ENCODE results near the gene ZNF74.

Gene ZNF74

DNA sequence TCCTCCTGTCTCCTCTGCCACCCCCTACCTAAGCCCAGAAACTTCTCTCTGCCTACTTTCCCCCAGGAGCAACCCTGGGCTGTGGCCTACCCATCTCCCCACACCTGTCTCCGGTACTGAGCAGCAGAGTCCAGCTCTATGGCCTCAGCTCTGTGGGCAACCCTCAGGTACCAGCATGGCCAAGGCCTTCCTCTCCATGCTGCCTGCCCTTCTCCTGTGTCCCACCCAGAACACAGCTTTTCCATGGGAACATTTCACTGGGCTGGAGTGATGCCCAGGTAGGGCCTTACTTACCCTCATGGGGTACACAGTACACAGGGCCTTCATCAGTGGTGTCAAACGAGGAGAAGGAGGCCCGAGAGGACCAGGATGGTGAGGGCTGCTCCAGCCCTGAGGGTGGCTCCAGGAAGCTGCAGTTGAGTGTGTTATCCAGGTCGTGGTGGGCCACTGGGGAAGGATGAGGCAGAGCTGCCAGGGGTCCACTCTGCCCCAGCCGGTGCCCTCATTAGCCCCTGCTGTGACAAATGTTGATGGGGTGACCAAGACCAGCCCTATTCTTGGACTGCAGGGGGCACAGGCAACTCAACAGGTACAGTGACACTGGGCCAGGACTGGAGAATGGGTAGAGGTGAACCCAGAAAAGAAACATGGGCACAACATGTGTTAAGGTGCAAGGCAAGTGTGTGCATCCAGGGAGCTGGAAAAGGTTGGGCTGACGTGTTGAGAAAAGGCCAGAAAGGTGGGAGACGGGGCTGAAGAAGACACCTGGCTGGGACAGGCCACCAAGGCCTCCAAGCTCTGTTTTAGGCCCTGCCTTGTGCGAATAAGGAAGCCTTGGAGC, 33.4 kb downstream of the ZNF74 start:
- Histone ChIP-seq H3K36me3 (ENCODE audit: insufficient read depth) (no peaks in the 10 kb centered on the region), H3K27ac (no peak overlapping the region), H3K79me2 (ENCODE audit: insufficient read depth, low read depth) (no peaks in the 10 kb centered on the region), H3K4me2 (no peak overlapping the region), H4K20me1 (ENCODE audit: insufficient read depth) (no peaks in the 10 kb centered on the region), H3K9ac (no peak overlapping the region), H3K27me3 (ENCODE audit: insufficient read depth, low read depth) (no peaks in the 10 kb centered on the region), H2AFZ (ENCODE audit: low read depth) (no peak overlapping the region), H3K4me1 (ENCODE audit: low read depth, poor library complexity, severe bottlenecking) (no peaks in the 10 kb centered on the region), H3K4me3 (IDR thresholded peaks at IDR 0.05; ENCODE audit: insufficient read depth, low read depth, low read length) (no peak overlapping the region)
- TF ChIP-seq, protein P1, sequence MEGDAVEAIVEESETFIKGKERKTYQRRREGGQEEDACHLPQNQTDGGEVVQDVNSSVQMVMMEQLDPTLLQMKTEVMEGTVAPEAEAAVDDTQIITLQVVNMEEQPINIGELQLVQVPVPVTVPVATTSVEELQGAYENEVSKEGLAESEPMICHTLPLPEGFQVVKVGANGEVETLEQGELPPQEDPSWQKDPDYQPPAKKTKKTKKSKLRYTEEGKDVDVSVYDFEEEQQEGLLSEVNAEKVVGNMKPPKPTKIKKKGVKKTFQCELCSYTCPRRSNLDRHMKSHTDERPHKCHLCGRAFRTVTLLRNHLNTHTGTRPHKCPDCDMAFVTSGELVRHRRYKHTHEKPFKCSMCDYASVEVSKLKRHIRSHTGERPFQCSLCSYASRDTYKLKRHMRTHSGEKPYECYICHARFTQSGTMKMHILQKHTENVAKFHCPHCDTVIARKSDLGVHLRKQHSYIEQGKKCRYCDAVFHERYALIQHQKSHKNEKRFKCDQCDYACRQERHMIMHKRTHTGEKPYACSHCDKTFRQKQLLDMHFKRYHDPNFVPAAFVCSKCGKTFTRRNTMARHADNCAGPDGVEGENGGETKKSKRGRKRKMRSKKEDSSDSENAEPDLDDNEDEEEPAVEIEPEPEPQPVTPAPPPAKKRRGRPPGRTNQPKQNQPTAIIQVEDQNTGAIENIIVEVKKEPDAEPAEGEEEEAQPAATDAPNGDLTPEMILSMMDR (conservative IDR thresholded peaks at IDR 0.05; ENCODE audit: low read depth, low read length): no peak

DNA sequence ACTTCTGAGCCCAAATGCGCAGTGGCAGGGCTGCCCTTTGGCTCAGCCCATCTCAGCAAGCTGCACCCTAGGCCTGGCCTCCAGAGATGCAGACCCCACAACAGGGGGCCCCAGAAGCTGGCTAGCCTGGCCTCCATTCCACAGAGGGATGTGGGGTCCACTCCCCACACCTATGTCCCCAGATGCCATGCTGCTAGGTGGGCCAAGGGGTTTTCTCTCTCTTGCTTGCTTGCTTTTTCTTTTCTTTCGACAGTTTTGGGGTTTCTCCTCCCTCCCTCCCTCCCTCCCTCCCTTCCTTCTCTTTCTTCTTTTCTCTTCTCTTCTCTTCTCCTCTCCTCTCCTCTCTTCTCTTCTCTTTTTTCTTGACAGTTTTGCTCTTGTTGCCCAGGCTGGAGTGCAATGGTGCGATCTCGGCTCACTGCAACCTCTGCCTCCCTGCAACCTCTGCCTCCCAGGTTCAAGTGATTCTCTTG, 34.0 kb downstream of the ZNF74 start:
- no peak overlapping the region for H3K4me2 ChIP-seq
- no peak overlapping the region for H3K27ac ChIP-seq
- no peaks in the 10 kb centered on the region for H3K36me3 ChIP-seq (ENCODE audit: insufficient read depth)
- H4K20me1 ChIP-seq (ENCODE audit: insufficient read depth): no peaks in the 10 kb centered on the region
- H3K4me3 ChIP-seq (IDR thresholded peaks at IDR 0.05; ENCODE audit: insufficient read depth, low read depth, low read length): no peak overlapping the region
- no peak overlapping the region for H2AFZ ChIP-seq (ENCODE audit: low read depth)
- H3K79me2 ChIP-seq (ENCODE audit: insufficient read depth, low read depth): no peaks in the 10 kb centered on the region
- H3K27me3 ChIP-seq (ENCODE audit: insufficient read depth, low read depth): no peaks in the 10 kb centered on the region
- H3K9ac ChIP-seq: no peak overlapping the region
- H3K4me1 ChIP-seq (ENCODE audit: low read depth, poor library complexity, severe bottlenecking): no peaks in the 10 kb centered on the region
- TF ChIP-seq, protein P1 (conservative IDR thresholded peaks at IDR 0.05; ENCODE audit: low read depth, low read length): no peak

DNA sequence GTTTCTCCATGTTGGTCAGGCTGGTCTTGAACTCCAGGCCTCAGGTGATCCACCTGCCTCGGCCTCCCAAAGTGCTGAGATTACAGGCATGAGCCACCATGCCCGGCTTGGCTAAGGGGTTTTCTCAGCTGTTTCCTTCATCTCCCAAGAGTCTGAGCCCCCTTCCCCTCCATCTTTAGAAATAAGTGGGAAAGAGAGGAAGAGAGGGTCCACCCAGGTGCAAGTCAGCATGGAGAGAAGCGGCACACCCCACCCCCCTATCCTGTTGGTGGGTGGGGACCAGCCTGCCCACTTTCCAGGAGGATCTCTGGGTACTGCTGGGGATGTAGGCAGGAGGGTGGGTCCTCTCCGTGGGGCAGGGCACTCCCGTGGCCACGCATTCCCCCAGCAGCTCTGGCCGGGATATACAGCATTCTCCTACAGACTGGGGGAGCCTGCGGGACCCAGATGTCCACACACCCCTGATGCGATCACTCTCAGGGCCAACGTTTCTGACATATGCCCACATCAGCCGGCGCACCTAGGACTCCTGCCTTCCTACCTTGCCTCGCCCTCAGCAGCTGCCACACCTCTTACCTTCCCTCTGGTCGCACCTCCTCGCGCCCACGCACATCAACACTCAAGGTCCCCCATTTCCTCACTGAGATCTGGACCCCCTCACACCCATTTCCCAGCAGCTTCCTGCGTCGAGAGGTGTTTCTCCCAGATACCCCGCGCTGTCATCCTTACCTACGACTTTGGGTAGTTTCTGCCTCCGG, 34.7 kb downstream of the ZNF74 start:
- Histone ChIP-seq H3K79me2 (ENCODE audit: insufficient read depth, low read depth) (no peaks in the 10 kb centered on the region), H3K27me3 (ENCODE audit: insufficient read depth, low read depth) (no peaks in the 10 kb centered on the region), H3K36me3 (ENCODE audit: insufficient read depth) (no peaks in the 10 kb centered on the region), H4K20me1 (ENCODE audit: insufficient read depth) (no peaks in the 10 kb centered on the region), H3K27ac (no peak overlapping the region), H2AFZ (ENCODE audit: low read depth) (peak overlapping the region; percentile 91), H3K4me3 (IDR thresholded peaks at IDR 0.05; ENCODE audit: insufficient read depth, low read depth, low read length) (no peak overlapping the region), H3K4me2 (peak overlapping the region; percentile 93), H3K9ac (no peak overlapping the region), H3K4me1 (ENCODE audit: low read depth, poor library complexity, severe bottlenecking) (no peaks in the 10 kb centered on the region)
- TF ChIP-seq, protein P1 (conservative IDR thresholded peaks at IDR 0.05; ENCODE audit: low read depth, low read length): no peak

DNA sequence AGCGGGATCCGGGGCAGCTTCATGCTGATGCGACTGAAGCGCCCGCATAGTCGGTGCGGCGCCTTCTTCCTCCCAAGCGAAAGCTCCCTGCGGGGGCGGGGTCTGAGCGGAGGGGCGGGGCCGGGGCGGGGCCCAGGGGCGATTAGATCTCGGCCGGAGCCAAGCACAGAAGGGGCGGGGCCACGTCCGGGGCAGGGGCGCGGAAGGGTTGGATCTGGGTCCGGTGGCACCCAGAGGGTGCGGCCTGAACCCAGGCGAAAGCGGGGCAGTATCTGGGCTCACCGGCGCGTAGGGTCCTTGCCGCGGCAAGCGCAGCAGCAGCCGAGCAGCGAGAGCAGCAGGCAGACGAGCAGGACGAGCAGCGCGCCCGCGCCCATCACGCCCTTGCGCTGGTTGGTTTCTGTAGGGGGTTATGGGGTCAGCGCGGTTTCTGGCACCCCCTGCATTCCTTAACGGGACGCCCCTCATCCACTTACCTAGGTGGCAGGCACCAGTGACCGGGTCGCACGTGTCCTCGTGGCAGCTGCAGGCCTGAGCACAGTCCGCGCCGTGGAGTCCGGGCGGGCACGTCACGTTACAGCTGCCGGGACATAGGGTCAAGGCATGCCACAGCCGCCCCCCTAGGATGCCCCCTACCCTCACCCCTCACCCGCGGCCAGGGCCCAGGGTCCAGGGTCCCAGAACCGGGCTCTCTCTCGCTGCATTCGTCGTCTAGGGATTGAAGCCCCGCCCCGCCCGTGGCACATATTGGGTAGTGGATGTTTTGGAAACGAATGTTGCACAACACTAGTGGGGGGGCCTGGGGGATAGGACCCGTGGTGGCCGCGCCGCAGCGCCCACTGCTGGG, 35.5 kb downstream of the ZNF74 start:
- H3K36me3 ChIP-seq (ENCODE audit: insufficient read depth): no peaks in the 10 kb centered on the region

More for the DNA sequence above, 35.5 kb downstream of the ZNF74 start:
- Histone ChIP-seq H3K79me2 (ENCODE audit: insufficient read depth, low read depth) (no peaks in the 10 kb centered on the region), H3K9ac (no peak overlapping the region), H2AFZ (ENCODE audit: low read depth) (peak overlapping the region; percentile 91), H3K27ac (no peak overlapping the region), H4K20me1 (ENCODE audit: insufficient read depth) (no peaks in the 10 kb centered on the region), H3K27me3 (ENCODE audit: insufficient read depth, low read depth) (no peaks in the 10 kb centered on the region; the same call in 1 of the 2 replicates), H3K4me2 (peak overlapping the region; percentile 93), H3K4me1 (ENCODE audit: low read depth, poor library complexity, severe bottlenecking) (no peaks in the 10 kb centered on the region), H3K4me3 (IDR thresholded peaks at IDR 0.05; ENCODE audit: insufficient read depth, low read depth, low read length) (no peak overlapping the region)
- TF ChIP-seq, protein P1 (conservative IDR thresholded peaks at IDR 0.05; ENCODE audit: low read depth, low read length): no peak
